Measurements from ENCODE around the gene SEMA5B. TPM values are rescaled to one million over a fixed set of nuclear protein-coding genes. Genes with fewer than 3 reads are reported as not detected.

The SEMA5B gene
- total RNA-seq, 1 donor from 2014 or later, result not detected

DNA sequence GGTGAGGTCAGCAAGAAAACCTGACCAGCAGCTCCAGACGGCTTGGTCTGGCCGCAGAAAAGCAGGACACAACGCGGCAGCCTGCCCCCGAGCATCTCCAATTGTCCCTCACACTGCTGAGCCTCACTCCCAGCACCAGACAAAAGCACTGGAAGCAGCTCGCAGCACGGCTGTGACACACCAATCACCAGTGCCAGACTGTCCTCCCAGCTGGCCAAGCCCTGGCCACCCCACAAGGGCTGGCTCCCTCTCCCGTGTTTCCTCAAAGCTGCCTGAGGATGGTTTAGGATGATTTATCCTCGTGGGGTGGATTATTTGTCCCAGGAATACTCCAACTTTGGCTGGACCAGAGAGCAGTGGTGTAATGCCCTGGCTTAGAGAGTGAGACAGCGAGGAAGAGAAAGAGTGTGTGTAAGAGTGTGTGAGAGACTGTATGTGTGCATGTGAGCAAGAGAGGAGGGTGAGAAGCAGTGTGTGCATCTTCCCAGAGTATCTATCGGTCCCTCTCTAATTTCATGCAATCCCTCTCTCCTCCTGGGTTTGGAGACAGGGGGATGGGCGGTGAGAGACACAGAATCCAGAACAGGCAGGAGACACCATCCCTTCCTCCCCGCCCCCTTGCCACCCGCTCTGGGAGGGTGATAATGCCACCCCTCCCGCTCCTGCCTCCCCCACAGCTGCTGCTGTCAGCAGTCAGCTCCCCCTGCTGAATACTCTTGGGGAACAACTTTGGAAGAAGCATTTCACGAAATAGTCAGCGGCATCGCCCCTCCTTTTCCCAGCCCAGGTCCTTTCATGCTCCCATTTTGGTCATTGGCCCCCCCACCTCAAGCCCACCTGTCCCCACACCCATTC, 34.2 kb downstream of the SEMA5B start:
- DNase-seq, result no peak

GRCh38 chr3:122992676-122993075, 34.9 kb downstream of the SEMA5B start:
- no peak for DNase-seq

GRCh38 chr3:122992133-122992532, 35.4 kb downstream of the SEMA5B start:
- no peak for DNase-seq

GRCh38 chr3:122991236-122991985, 36.2 kb downstream of the SEMA5B start:
- DNase-seq, result no peak

- DNase-seq, result no peak
These were observed 37.5 kb downstream of the SEMA5B start for GRCh38 chr3:122989856-122990575.

DNA sequence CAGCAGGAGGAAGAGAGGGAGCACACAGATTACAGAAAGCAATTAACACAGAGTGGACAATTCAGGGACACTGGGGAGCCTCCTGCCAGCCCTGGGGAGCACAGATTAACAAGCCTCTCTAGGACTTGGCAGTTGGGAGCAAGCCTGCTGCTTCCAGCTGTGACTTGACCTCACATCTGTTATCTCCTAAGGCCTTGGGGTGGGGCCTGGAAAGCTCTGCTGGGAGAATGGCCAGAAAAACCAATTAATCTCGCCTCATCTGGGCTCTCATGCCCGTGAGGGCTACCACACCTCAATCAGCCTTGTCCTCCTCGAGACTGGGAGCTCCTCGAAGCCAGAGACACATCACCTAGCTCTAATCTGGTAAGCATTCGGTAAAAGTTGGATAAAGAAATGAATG, 39.1 kb downstream of the SEMA5B start:
- no peak for DNase-seq

DNA sequence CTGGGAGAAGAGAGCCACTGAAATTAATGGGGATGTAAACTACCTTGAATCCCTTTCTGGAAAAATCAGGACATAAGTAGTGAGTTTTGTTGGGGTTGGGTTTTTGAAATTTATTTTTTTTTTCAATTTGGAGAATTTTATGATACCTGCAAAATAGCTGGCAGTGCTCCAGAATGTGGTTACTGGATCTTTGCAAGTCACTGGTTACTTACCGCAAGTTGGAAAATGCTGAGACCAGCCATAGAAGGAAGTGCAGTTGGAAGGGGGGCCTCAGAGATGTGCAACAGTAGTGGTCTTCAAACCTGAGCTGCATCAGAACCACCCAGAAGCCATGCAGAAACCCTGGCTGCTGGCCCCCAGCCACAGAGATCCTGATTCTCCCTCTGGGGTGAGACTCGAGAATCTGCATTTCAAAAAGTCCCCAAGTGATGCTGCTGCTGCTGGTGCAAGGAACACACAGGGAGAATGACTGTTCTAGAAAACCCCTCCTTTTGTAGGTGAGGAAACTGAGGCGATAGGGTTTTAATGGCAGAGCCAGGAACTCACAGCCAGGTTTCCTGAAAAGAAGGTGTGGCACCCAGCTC, 39.7 kb downstream of the SEMA5B start:
- no peak for DNase-seq

DNA sequence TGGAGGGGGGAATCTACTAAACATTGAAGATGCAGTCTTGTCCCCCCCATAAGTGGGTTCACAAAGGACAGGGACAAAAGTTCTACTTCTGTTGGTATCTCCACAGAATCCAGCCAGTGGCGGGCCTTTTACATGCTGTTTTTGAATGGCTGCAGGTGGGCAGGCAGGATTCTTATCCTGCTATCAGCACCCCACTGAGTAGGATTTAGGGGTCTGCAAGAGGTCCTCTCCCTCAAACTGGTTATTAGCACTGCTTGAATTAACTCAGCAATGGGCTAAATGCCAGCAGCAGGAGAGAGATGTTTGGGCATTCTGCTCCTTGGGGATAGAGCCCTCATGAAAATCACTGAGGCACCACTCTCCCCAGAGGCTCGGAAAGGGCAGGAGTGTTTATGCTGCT, 40.3 kb downstream of the SEMA5B start:
- DNase-seq, result no peak

GRCh38 chr3:122986693-122987179, 40.8 kb downstream of the SEMA5B start:
- no peak for DNase-seq

DNA sequence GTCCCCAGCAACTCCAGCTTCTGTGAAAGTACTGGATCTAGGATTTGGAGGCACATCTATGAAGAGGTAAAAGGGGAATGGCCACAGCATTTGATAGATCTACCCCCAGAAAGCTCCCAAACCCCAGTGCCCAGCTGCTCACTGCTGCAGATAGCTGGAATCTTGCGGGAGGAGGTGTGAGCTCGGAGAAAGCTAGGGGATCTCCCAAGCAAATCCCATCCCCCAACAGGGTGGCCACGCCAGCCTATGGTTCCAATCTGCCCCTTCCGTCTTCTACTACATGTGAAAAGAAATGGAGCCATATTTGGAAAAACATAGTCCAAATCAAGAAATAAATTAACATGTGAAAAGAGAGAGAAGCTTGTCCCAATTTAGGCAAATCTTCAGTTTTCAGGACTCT, 42.0 kb downstream of the SEMA5B start:
- DNase-seq, result no peak

DNA sequence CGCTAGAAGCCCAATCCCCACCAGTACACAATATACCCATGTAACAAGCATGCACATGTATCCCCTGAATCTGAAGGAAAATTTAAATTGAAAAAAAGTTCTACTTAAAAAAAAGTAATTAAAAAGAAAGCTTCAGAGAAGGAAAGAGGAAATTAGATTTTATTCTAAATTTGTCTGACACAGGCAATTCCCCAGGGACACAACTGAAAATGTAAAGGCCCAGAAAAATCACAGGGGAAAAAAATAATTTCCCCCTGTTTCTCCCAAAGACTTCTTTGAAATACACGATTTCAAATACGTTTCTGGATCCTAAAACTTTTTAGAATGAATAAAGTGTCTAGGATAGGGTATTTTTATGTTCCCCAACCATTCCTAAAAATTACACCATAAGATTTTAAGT, 42.9 kb downstream of the SEMA5B start:
- no peak for DNase-seq

- DNase-seq, result no peak
These were observed 43.6 kb downstream of the SEMA5B start for GRCh38 chr3:122984007-122984406.

- DNase-seq, result no peak
These were observed 45.1 kb downstream of the SEMA5B start for GRCh38 chr3:122982216-122983185.

DNA sequence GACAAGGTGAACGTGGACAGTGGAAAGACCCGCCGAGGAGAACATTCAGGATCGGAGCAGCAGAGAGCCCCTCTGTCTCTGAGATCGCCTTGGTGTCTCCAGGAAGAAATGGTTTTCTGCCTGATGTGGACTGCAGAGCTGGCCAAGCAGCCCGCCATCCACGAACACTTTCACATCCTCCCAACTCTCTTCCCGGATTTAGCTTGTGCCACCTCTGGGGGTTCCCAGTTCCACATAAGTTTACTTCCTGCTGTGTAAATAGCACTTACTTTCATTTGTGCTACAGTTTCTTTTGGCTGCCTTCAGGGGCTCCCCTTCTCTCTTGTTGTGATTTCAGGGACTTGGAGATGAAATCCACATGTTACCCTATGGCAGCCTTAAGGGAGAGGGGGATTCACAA, 48.4 kb downstream of the SEMA5B start:
- DNase-seq, result no peak

- no peak for DNase-seq
These were observed 49.0 kb downstream of the SEMA5B start for GRCh38 chr3:122978569-122978968.

DNA sequence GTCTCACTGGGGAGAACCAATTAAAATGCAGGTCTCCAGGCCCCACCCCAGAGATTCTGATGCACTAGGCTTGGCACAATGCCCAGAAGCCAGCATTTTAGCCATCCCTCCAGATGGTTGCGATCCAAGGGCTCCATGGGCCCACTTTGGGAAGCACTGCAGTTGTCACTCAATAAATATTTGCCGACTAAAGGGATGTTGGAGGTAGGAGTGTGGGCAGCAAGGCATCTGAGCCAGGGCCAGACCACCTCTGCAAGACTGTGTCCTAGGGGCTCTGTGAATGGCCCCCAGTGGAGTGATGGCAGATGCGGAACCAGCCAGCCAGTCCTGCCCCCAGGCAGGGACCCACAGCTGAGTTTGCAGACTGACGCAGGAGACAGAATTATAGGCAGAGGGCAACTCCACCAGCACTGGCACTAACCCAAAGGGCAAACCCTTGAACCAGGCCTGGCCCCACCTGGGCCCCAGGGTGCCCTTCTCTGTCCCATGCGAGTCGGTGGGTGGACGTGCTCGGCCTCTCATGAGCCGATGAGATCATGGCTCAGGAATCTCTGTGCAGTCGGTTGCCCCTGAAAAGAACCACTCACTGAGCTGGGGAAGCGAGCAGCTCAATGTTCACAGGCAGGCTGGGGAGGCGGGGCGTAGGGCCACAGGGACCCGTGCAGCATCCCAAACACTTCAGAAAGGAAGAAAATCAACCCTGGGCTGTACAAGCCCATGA, 49.7 kb downstream of the SEMA5B start:
- no peak for DNase-seq

DNA sequence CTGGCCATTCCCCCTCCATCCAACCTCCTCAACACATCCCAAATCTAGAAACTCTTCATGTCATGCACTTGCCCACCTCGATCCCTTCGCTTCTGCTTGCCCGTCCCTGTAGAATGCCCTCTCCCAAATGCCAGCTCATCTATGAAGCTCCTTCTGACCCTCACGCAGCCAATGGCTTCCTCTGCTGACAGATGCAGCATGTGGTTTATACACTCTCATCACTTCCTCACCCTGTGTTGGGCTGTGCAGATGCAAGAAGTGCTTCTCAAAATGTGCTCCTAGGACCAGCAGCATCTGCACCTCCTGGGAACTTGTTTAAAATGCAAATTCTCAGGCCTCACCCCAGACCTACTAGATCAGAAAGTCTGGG, 51.7 kb downstream of the SEMA5B start:
- no peak for DNase-seq

DNA sequence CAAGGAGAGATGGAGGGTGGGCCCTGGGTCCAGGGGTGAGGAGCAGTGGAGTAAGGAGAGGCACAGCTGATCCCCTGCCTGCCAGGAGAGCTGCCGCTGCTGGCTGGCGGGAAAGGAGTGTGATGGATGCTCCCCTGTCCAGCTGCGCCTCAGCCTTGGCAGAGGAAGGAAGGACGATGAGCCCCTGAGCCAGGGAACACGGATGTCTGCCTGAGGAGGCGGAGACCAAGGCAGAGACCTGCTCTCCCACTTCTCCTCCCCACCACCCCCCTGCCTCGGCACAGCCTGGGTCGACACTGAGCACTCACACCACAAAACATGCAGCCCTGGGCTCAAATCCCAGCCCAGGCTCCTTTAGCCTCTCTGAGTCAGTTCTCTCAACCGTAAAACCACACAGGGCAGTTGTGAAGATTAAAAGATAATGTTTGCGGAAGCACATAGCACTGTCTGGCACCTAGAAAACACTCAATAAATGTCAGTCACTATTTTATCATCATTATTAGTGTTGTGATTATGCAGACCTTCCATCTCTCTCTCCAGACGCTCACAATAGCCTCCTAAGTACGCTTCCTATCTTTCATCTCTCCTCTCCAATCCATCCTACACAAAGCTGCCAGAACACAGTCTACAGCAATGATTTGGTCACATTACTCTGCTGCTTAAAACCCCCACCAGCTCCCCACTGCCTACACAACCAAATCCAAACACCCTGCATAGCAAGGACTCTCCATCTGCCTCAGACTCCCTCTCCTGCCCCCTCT, 52.2 kb downstream of the SEMA5B start:
- no peak for DNase-seq

DNA sequence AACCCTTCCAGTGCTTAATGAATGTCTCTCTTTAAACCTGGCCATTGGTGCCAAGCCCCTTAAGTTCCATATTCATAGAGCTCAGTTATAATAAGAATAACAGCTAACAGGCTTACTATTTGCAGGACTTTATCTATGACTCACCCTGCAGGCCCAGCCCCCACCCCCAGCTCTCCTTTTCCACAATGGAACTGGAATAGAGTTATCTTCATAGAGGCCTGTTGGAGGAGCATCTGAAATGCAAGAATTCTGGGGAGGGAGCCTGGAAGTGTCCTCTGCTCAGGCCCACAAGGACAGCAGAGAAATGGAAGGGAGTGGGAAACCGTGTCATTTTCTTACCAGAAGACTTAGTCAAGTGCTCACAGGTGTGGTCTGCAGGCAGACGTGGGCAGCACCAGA, 52.8 kb downstream of the SEMA5B start:
- peak; percentile 5 for DNase-seq
